HG03460 (cell line): ENCODE measurements around the gene COL2A1.

Experiments
- ATAC-seq: cut with Tn5 transposase; IDR thresholded peaks from one replicate; pipeline ENCODE4 v1.9.1; 2021; ENCODE audit not compliant: unreplicated experiment

The COL2A1 gene

DNA sequence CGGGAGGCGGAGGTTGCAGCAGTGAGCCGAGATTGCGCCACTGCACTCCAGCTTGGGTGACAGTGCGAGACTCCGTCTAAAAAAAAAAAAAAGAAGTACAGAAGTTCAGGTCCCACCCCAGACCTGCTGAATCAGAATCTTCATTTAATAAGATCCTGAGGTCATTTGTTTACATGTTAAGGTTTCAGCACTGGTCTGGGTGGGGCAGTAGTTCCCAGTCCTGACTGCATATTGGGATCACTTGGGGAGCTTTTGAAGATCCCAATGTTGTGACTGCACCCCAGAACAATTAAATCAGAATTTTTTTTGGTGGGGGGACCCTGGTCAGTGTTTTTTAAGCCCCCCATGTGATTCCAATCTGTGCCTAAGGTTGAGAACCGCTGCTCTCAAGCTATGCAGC lies 11.7 kb upstream of the COL2A1 start:
- ATAC-seq, result no peak

DNA sequence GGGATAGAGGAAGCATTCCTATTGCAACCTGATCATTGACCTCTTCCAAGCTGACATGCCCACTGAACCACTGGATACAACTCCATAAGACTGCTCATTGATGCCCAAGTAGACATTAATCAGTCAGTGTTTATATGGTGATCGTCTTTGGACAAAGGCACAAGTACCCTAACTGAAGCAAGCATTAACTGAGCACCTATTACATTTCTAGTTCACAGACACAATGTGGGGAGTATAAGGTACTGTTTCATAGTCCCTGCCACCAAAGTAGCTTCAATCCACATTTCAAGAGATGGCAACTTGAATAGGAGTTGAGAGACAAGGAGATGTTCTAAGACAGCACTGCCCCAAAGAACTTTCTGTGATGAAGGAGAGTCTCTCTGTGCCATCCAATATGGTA lies 10.9 kb upstream of the COL2A1 start:
- no peak for ATAC-seq

DNA sequence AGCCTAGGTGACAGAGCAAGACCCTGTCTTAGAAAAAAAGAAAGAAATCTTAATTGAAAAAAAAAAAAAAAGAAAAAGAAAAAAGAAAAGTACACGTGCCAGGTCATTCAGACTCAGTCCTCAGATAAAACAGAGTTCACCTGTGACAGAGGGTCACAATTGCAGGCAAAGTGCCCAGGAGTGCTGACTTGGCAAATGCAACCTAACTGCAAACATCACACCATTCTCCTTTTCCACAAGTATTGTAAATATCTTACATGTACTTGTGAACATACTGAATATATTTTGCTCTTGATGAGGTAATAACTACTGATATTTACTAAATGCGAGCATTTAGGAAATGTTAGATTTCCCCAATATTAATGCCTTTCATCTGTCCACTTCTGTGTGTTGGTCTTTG lies 9.0 kb upstream of the COL2A1 start:
- ATAC-seq, result no peak

DNA sequence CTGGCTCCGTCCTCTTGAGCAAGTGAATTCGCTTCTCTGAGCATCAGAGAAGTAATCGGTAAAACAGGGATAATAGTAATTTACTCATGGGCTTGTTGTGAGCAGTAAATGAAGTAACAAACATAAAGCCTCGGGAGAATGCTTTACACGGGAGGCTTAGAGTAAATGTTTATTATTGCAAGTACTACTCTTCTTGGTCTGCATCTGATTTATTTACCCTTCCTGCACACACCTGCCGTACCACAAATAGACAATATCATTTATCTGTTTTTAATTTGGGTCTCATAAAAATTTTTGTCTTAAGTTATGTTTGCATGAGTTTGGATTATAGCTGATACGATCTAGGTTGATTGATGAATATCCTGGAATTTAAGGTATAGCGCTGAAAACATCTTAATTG lies 7.8 kb upstream of the COL2A1 start:
- ATAC-seq, result no peak

DNA sequence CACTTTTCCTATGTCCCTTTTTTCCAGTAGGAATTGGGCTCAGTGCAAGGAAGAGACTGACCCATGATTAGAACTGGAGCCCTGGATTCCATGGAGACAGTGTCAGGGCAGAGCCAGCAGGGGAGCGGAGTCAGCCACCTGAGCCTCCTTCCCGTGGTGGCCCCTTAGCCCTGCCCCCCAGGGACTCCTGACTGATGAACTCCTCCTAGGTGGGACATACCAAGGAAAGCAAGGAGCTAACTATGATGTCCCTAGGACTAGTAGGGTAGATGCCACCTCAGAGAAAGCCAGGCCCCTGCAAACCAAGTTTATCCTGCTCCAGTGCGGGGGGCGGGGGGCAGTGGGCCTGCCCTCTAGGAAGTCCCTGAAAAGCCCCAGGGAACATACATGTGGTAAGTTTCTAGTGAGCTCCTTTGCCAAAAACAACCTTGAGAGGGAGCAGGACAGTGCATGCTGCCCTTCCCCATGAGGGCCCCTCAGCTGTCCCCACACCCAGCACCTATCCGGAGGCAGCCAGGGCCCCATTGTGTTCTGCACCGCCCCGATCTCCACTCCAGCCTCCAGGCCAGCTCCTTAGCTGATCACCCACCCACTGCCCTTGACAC lies 6.2 kb upstream of the COL2A1 start:
- ATAC-seq, result no peak

DNA sequence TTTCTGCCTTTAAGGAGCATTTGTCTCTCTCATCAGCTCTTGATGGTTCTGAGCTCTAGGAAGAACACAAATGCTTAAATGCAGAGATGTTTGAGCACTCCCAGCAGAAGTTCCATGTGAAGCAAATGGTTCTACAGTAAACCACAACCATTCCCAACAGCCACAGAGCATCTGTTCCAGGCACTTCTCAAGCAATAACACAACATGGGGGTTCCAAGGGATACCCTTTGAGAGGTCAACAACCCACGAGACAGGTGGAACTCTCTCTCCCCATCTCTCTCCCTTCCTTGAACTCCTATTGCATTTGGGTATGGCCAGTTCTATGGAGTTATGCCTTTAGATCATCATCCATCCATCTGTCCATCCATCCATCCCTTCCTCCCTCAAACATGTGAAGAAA lies 5.2 kb upstream of the COL2A1 start:
- ATAC-seq, result no peak

DNA sequence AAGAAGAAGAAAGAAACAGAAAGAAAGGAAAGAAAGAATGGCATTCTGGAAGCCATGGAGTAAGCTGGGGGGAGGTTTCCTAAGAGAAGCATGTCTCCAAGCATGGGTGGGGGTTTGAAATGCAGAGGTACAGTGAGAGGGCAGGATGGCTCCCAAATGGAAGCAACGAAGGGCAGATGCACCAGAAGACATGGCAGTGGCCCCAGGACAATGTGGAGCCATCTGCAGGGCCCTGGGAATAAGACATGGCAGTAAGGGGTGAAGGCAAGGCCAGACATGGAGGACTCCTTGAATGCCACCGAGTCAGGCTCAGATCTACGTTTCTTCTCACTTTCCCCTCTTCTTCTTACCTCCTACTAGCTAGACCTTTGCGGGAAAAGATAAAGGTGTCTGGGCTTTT lies 4.7 kb upstream of the COL2A1 start:
- no peak for ATAC-seq

DNA sequence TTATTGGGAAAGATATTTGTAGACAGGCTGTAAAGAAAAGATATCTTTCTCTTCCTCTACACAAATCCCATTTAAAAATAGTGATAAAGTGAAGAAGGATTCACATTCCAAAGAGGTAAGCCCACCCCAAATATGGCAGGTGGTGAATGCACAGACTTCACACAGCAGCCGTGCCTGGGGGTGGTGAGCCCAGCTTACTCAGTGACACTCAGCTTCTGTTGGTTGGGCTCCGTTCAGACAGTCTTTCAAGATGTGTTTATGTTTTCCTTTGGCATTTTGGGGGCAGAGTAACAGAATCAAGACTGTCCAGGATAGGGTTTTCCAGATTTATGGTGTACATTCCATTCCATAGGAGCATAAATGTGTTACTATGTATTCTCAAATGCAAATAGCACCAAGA lies 4.1 kb upstream of the COL2A1 start:
- no peak for ATAC-seq

DNA sequence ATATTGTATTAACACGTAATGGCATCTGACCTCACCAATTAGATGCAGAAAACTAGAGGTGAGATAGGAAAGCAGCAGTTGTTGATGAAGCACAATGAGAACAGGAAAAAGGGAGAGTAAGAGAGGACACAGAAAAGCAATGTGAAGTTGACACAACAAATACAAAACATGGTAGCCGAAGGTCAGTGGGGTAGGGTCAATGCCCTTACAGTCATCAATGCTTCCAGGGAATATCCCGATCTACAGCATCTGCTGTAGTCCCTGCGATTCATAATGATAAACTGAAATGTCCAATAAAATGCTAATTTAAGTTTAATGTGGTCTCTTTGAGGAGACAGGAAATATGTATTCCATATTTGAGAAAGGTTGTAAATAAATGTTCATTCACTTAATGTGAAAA lies 2.9 kb upstream of the COL2A1 start:
- ATAC-seq, result no peak

DNA sequence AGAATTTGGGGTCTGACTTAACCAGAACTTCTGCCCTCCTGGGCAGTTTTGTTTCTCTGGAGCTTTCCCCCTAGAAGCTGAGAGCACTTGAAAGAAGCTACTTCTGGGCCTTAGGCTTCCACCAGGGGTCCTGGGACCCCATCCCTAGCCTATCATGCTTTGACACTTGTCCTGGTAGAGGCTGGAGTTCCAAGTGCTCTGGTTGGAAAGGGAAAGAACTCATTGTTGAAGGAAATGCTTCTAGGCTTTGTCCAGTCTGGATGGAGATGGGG lies 1.4 kb upstream of the COL2A1 start:
- no peak for ATAC-seq

DNA sequence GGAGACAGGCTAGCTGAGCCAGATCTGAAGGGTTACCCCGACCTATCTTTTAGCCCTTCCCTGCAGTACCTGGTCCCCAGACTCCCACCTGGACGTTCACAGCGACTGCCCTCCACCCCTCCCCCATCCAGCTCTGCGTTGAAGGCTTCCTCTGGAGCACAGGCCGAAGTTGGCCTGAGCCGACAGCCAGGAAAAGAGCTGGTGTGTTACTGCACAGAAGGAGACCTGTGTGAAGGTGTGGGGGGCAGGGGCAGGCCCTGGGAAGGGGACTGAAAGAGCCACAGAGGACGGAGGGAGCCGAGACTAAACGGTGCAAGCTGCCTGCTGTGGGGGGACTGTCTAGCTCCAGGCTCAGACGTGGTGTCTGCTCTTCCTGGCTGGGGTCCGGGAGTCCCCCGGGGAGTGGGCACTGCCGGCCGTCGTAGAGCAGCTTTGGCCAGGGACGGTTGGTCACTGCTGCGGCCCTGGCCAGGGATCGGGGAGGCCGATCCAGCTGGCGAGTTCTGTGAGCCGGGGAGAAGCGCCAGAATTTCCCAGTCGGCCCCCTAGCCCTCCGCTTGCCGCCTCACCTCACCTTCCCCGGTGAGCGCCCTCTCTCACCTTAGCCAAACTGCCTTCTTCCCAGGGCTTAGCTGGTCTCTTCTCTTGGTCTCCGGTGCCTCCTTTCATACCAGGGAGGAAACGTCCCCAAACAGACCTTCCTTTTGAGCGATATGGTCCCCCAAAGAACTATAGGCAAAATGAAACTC lies 899 bp upstream of the COL2A1 start:
- ATAC-seq, result no peak

DNA sequence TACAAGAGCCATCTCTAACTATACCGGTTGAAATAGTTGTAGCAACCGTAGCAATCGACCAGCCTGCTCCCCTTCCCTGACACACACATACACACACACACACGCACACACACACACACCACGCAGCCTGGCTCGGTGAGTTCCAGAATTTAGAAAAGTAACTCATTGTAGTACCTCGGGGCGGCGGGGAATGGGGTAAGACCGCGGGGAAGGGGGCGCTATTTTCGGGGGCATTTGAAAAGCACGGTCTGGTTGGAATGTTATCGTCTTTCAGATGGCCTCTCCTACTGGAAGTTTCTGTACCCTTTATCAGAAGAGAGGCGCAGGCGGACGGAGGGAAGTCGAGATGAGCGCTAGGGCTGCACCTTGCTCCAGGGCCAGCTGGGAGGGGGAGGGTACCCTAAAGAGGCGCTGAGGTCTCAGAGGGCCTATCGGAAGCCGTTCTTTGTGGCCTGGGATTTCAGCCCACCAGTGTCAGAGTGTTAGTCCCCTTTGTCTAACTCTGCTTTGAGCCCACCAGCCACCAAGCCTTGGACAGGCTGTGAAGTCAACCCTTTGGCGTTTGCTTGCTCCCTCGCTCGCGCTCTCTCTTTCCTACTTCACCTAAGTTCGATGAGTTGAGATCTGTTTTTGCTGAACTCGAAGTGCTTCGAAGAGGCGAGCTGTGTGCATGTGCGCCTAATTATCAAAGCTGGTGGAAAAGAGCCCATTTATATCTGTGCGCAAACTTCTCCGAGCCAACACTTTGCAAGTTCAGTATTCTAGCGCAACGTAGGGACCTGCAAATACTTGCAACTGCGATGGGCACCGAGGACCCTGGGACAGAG lies 837 bp downstream of the COL2A1 start:
- no peak for ATAC-seq

DNA sequence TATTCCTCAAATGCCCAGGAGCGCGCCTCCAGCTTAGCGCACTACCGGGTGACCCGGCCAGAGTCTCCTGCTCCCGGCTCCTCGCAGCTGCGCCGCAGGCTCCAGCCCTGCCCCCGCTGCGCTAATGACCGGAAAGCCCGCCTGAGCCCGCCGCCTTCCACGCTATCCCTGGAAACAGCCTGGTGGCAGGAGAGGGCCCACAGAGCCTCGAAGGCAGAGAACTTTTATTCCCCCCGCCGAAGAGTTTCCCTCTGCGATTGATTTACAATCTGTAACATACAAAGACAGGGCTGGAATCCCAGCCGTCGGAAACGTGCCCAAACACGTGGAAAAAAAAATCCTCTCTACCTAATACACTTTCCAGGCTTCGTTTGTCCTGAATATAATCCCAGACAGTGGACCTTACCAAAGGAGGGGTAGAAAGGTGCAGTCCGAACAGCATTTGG lies 1.5 kb downstream of the COL2A1 start:
- ATAC-seq, result no peak

DNA sequence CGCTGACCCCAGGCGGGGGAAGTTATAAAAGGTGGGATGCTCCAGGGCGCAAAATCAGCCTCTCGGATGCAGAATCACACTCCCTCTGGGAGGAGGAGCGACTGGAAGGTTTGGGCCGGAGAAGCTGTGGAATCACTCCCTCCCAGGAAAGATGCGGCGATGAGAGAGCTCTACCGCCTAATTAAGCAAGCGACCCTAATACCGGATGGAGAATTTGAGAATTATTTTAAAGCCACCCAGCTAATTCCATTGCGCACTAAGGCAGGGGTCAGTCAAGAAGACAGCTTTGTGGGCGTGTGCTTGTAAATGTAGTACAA lies 1.9 kb downstream of the COL2A1 start:
- ATAC-seq, result no peak

DNA sequence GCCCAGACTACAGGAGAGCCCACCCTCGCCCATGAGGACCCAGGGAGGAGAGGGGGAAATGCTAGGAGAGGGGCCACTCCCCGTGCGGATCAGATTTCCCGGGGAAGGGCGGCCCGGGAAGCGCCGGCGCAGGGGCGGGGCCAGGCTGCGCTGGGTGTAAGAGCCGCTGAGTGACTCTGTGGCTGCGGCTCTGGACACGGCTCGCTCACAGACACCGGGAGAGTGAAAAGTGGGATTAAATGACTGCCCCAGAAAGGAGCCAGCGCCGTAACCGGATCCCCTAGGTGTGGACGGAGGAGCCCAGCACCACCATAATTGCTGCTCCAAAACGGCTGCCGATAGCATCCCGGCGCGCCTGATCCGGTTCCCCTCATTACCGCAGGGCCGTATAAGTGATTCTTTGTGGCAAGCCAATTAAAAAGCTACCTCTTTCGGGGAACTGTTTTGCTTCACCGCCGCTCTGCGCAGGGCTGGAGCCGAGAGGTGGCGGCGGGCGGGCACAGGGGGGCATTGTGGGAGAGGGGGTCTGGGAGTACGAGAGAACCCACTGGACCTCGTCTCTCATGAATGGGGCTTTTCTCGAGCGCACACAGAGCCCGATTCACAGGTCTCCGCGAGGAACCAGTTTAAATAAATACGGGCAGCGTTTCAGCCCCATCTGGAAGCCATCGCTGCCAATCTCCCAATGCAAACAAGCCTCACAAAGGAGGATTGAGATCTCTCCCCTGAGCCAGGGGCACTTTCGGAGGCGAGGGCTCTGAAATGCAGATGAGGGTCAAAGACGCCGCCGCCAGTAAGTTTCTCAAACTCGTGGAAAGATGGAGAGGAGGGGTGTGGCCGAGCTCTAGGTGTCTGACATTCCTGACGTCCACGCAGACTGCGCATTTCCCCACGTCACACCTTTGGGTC lies 2.5 kb downstream of the COL2A1 start:
- no peak for ATAC-seq

DNA sequence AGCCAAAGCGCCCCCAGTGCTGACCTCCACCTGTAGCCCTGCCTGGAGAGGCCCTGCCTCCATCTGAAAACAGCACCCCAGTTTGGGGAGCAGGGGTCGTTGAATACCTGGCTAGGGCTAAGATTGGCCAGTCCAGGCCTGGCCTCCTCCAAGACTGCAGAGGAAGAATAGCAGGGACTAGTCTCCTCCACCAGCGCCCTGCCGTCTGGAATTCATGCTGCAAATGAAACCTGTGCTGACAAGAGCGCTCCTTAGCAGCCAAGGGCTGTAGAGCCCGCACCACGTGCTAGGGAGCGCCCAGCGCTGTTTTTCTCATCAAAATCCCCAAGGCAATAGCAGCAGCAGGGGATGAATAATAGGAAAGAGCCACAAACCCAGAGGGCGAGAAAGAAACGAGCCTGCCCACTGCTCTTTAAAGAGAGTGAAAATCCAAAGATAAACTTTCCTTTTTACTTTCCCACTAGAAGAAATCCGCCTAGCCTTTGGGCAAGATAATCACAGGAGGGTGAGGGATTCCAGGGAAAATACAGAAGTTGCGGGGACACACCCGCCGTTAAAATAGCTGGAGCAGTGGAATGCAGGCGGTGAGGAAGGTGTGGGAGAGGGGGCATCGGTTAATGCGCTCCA lies 3.3 kb downstream of the COL2A1 start:
- ATAC-seq, result no peak

DNA sequence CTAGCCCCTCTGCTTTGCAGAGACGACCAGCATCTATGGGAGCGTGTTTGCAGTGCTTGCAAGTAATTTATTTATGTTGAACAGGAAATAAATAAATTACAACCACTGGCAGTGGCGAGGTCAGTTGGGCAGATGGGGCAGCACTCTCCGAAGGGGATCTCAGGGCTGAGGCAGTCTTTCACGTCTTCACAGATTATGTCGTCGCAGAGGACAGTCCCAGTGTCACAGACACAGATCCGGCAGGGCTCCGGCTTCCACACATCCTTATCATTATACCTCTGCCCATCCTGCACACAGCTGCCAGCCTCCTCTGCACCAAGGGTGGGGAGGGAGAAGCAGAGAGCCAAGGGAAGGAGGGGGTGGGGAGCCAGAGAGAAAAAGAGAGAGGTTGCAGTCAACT lies 4.5 kb downstream of the COL2A1 start:
- ATAC-seq, result no peak

DNA sequence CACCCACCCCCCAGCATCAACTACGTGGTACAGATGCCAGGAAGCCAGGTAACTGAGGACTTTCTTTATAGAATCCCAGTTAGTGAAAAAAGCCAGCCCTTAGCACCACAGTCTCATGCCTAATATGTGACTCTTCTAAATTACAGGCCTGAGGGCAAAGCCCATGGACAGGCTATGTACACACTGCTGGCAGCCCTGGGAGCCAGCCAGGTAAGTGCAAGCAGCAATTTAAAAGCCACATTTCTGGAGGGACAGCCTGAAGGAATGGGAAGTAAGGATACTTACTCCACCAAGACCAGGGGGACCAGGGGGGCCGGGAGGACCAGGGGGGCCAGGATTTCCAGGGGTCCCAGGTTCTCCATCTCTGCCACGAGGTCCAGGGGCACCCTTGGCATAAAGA lies 7.0 kb downstream of the COL2A1 start:
- no peak for ATAC-seq

DNA sequence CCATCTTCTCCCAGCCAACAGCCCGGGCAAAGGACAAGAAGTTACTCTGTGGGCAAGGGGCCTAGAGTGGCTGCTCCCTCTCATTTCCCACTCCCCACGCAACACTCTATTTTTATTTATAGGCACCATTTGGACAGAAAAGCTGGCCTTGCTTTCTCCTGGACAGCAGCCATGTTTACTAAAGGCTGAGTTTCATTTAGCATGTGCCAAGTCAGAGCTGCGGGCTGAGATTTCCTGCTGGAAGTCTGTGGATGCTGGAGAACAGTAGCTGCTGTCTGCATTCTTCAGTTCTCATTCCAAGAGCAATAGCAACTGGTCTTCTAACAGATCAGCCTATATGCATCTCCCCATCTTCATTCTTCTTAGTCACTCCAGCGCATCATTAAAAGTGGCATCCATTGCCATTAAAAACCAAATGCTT lies 8.3 kb downstream of the COL2A1 start:
- ATAC-seq, result no peak

DNA sequence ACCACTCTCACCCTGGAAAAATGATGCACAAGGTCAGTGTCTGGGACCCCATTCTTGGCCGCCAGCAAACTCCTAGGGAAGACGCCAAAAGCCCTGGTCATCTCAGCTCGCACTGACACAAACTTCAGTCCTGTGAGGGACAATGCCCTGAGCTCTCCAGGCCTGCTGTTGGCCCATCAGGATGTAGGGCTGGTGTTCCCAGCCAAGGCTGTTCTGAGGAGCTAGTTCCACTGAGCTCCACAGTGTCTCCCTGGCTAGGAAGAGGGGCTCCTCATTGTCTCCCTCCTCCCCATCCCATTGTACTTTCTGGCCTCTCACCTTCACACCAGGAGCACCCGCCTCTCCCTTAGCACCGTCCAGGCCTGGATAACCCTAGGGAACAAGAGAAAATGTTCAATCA lies 10.8 kb downstream of the COL2A1 start:
- no peak for ATAC-seq

DNA sequence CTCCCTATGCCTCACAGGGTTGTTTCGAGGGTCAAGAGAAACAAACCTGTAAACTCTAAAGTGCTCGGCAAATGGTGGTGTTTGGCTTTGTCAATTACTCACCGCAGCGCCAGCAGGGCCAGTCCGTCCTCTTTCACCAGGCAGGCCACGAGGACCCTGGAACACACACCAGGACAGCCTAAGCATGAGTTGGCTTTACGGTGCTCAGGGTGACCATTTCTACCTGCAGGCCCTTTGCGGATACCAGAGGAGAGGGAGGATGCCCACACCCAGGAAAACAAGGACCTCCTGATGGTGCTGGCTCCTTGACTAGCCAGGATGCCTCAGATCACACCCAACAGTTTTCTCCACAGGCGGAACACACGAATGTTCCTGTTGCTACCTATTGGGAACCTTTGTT lies 11.5 kb downstream of the COL2A1 start:
- no peak for ATAC-seq
